Ovary (tissue), 9 donors: ENCODE results near the gene TWNK. TPM values are rescaled to one million over a fixed set of nuclear protein-coding genes. Genes with fewer than 3 reads are reported as not detected.

ENCODE experiments used
- DNase-seq, 5 donors: peaks; one replicate each; pipeline ENCODE4 v3.0.0-alpha.2; 2019 to 2020
- H3K27ac ChIP-seq, 2 donors: fragments of 200-600 bp; one replicate each; pipeline versions ENCODE4 v1.5.1 to v1.8.0; 2019 to 2022
- H3K27me3 ChIP-seq: fragments of 200-600 bp; one replicate; pipeline ENCODE4 v1.8.0; 2022
- H3K36me3 ChIP-seq: fragments of 200-600 bp; sonication (generic); one replicate; pipeline ENCODE4 v1.5.1; 2019
- H3K4me1 ChIP-seq: one replicate; pipeline ENCODE4 v1.8.1; 2013; ENCODE audit warnings: mild to moderate bottlenecking, moderate library complexity; ENCODE audit not compliant: insufficient read depth
- H3K4me3 ChIP-seq: fragments of 200-600 bp; sonication (generic); one replicate; pipeline ENCODE4 v1.5.1; 2017
- H3K9me3 ChIP-seq, 2 donors: fragments of 200-600 bp in 1 of 2; sonication (generic) in 1 of 2; one replicate each; pipeline versions ENCODE4 v1.5.1 to v1.8.1; 2013 to 2019; ENCODE audit warnings: mild to moderate bottlenecking in 1 of 2, moderate library complexity in 1 of 2
- EP300 ChIP-seq: sonication (generic); formaldehyde crosslinking; IDR thresholded peaks from one replicate; pipeline ENCODE4 v1.6.1; 2017; ENCODE audit warnings: antibody characterized with exemption
- POLR2A ChIP-seq: fragments of 450-650 bp; IDR thresholded peaks from one replicate; pipeline ENCODE4 v1.6.1; 2017; ENCODE audit warnings: antibody characterized with exemption, mild to moderate bottlenecking, moderate library complexity
- WGBS, 3 donors: extraction: QIAGEN DNeasy Blood & Tissue Kit in 1 of 3; methylation state at CpG; one replicate each; pipeline versions ENCODE4 v1.1.5 to v1.1.7; 2013 to 2017; 5-methylcytosine and 5-hydroxymethylcytosine counted together
- intact Hi-C, 4 donors: fragments of 100-400 bp; cut with DNase I; formaldehyde crosslinking; loops; one replicate each; pipeline versions ENCODE4 v1.11.0 to v1.15.1; 2022 to 2023
- polyA plus RNA-seq, 2 donors: library from polyadenylated mRNA; stranded (reverse); fragments of 200-250 nt in 1 of 2; fragments of 350-450 nt in 1 of 2; fragmentation: Illumina TruSeq in 1 of 2; extraction: RNeasy Lipid Tissue Mini Kit (QIAGEN cat#74804) in 1 of 2; gene quantifications; one replicate each; pipeline ENCODE4 v1.2.3, GENCODE V29; 2013 to 2014
- total RNA-seq, 7 donors: library from RNA; depleted of rRNA in 2 of 7; stranded (reverse); fragments of >200 nt in 2 of 7; fragmentation: NEBNext Ultra II Directional in 3 of 7; extraction: Animal tissue kit (Norgen Biotek cat#: 25700) in 3 of 7; gene quantifications; one replicate each; pipeline versions ENCODE4 v1.1.0 to v1.2.4, GENCODE V29; 2016 to 2023
- TF ChIP-seq, protein P1 (sequence below), 3 donors: fragments of 450-650 bp in 2 of 3; fragments of 200-600 bp in 1 of 3; IDR thresholded peaks; one replicate each; pipeline versions ENCODE4 v1.5.1 to v1.8.0; 2016 to 2022; ENCODE audit warnings: antibody characterized with exemption in 3 of 3, mild to moderate bottlenecking in 1 of 3
- donor health status: DM: no; HTN: no; CAD: no; lungs with moderate emphysema.
- donor health status: DM: no; HTN: no; CAD: no.
- donor health status: Bipolar disorder and iron deficiency.
- donor health status: DM: yes; HTN: yes; CAD: no.
- donor health status: DM: no; HTN: no; CAD: no.
- donor health status: DM: yes; HTN: yes; CAD: no.

The TWNK gene
- total and polyA plus RNA-seq, 9 donors = 2.4 to 13.9 (median 10.7) TPM

DNA sequence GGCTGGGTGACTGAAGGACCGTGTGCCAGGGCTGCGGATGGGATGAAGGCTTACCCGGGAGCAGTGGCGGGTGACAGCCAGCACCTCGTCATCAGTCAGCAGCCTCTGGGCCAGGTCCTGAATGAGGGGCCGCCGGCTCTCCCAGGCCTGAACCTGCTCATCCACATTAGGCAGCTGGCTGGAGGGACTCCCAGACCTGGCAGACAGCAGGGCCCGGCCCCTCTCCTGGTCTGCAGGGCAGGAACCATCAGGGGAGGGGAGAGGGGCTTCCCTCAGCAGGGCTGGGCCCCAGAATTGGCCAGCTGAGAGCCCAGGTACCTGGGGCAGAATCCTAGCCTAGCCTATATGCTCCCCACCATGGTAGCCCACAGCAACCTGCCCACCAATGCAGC is 28.2 kb downstream of the TWNK start:
- Histone ChIP-seq H3K4me3 (no peak overlapping the region), H3K27me3 (no peaks in the 10 kb centered on the region), H3K36me3 (no peaks in the 10 kb centered on the region), H3K27ac (no peak overlapping the region), H3K9me3 (no peaks in the 10 kb centered on the region), H3K4me1 (peaks cover 3% of the 10 kb centered on the region)
- TF ChIP-seq POLR2A = no peak
- TF ChIP-seq EP300 = no peak
- TF ChIP-seq, protein P1, sequence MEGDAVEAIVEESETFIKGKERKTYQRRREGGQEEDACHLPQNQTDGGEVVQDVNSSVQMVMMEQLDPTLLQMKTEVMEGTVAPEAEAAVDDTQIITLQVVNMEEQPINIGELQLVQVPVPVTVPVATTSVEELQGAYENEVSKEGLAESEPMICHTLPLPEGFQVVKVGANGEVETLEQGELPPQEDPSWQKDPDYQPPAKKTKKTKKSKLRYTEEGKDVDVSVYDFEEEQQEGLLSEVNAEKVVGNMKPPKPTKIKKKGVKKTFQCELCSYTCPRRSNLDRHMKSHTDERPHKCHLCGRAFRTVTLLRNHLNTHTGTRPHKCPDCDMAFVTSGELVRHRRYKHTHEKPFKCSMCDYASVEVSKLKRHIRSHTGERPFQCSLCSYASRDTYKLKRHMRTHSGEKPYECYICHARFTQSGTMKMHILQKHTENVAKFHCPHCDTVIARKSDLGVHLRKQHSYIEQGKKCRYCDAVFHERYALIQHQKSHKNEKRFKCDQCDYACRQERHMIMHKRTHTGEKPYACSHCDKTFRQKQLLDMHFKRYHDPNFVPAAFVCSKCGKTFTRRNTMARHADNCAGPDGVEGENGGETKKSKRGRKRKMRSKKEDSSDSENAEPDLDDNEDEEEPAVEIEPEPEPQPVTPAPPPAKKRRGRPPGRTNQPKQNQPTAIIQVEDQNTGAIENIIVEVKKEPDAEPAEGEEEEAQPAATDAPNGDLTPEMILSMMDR (IDR thresholded peaks at IDR 0.05) = no peak
- no peak for DNase-seq
- intact Hi-C loops = no loop called here
- WGBS, 3 donors = 85 to 86% (median 85%) methylated on average over 8 of the region's 8 CpGs

DNA sequence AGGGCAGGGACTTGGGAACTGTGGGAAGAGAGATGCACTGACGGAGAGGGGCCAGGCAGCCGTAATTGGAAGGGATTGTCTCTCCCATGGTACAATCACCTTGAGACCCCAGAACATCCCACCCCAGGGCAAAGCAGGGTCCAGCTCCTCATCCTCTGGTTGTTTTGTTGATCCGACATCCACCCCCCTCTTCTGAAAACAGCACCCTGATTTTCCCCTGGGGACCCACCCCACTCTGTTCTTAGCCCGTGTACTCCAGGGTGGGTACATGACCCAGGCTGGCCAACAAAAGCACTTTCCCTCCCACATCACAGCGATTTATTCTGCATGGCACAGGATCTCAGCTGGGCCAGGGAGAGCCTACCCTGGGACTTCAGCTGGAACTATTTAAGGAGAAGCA is 29.5 kb downstream of the TWNK start:
- Histone ChIP-seq H3K27me3 (no peaks in the 10 kb centered on the region), H3K9me3 (no peaks in the 10 kb centered on the region), H3K36me3 (no peaks in the 10 kb centered on the region), H3K4me1 (peaks cover 3% of the 10 kb centered on the region), H3K4me3 (no peak overlapping the region), H3K27ac (no peak overlapping the region)
- WGBS, 3 donors = 60 to 79% (median 71%) methylated on average over 5 of the region's 5 CpGs
- no peak for DNase-seq
- intact Hi-C loops = no loop called here
- TF ChIP-seq EP300 (no peak), POLR2A (no peak)
- TF ChIP-seq, protein P1 (IDR thresholded peaks at IDR 0.05) = no peak

DNA sequence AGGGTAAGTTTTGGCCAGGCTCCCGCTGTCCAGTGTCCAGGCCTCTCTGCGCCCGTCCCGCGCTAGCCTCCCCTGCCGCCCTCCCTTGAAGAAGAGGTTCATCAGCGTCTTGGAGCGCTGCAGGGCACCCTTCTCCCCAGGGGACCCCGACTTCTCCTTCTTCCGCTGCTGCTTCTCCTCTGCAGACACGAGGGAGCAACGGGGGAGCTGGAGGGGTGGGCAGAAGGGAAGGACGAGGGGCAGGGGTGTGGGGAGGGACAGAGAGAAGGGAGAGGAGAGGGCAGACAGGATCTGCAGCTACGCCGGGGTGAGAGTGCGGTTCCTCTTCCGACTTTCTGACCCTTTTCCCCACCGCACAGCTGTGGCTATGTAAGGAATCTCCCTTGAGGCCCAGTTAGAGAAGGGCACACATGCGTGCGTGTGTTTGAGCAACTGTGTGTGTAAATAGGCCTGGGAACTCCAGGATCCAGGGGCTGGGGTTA is 30.8 kb downstream of the TWNK start:
- Histone ChIP-seq H3K9me3 (no peaks in the 10 kb centered on the region), H3K4me3 (no peak overlapping the region), H3K36me3 (no peaks in the 10 kb centered on the region), H3K27me3 (no peaks in the 10 kb centered on the region), H3K27ac (no peak overlapping the region), H3K4me1 (peaks cover 1% of the 10 kb centered on the region)
- 55 to 66% (median 65%) methylated on average over 20 of the region's 20 CpGs for WGBS, 3 donors
- TF ChIP-seq, protein P1 (IDR thresholded peaks at IDR 0.05) = no peak
- TF ChIP-seq EP300 (no peak), POLR2A (no peak)
- intact Hi-C loops = no loop called here
- no peak for DNase-seq

DNA sequence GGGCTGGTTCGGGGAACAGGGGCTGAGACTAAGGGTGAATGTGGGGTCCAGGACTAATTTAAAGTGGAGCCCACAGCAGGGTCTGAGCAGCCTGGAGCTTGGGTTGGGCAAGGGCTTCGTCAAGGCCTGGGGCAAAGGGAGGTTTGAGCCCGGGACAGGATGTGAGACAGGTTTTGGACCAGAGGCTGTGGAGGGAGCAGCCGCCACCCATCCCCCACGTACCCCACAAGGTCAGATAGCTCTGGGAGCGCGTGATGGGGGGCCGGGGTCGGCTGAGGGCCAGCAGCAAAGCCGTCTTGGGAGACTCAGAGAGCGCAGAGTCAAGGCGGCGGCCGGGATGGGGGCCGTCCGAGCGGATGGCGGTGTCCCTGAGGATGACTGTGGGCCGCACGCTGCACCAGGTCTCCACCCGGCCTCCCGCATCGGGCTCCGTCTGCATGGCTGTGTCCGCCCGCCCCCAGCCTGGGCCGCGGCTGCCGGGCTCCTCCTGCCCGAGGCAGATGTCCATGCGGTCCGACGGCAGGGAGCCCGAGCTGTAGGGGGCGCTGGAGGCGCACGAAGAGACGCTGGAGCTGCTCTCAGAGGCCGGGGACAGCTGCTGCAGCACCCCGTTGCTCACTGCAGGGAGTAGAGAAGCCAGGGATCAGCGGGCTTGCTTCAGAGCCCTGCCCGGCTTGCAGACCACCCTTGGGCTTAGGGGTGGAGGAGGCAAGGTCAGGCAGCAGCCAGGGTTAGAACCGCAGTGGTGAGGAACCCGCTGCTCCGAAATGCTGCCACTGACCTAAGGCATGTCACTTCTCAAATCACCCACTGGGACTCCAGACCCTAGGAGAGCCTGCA is 31.5 kb downstream of the TWNK start:
- TF ChIP-seq, protein P1 (IDR thresholded peaks at IDR 0.05) = peak in 2 of 3 donors; percentile 38 to 41
- no peak for TF ChIP-seq EP300
- no peak for TF ChIP-seq POLR2A
- WGBS, 3 donors = 13 to 22% (median 19%) methylated on average over 39 to 45 of the region's 45 CpGs
- no peak overlapping the region for H3K27ac ChIP-seq
- no peak overlapping the region for H3K4me3 ChIP-seq
- H3K4me1 ChIP-seq = peaks cover 1% of the 10 kb centered on the region
- peak; percentile 62 to 80 (median 77) for DNase-seq
- intact Hi-C loops = no loop called here
- no peaks in the 10 kb centered on the region for H3K36me3 ChIP-seq
- H3K27me3 ChIP-seq = no peaks in the 10 kb centered on the region
- no peaks in the 10 kb centered on the region for H3K9me3 ChIP-seq
